Tibial nerve (tissue), 4 donors: ENCODE measurements around the gene FXYD2. TPM values are rescaled to one million over a fixed set of nuclear protein-coding genes. Genes with fewer than 3 reads are reported as not detected.
"Not testable (repeated sequence)": the region's sequence is repeated elsewhere in the genome, so short reads cannot be mapped to it uniquely, and the experiment has no call there.

Experiments used
- DNase-seq, 2 donors: peaks; one replicate each; pipeline ENCODE4 v3.0.0-alpha.2; 2019; ENCODE audit warnings: low spot score in 2 of 2
- H3K27ac ChIP-seq, 4 donors: fragments of 200-600 bp; sonication (generic) in 3 of 4; one replicate each; pipeline ENCODE4 v1.5.1; 2017 to 2019; ENCODE audit warnings: mild to moderate bottlenecking in 1 of 4
- H3K27me3 ChIP-seq, 2 donors: fragments of 200-600 bp; sonication (generic) in 1 of 2; one replicate each; pipeline versions ENCODE4 v1.5.1 to v1.6.0; 2017 to 2019
- H3K36me3 ChIP-seq, 3 donors: fragments of 200-600 bp; sonication (generic); one replicate each; pipeline ENCODE4 v1.5.1; 2018 to 2019
- H3K4me1 ChIP-seq, 4 donors: fragments of 200-600 bp; sonication (generic) in 3 of 4; one replicate each; pipeline ENCODE4 v1.5.1; 2017 to 2019
- H3K4me3 ChIP-seq, 4 donors: fragments of 200-600 bp; sonication (generic) in 3 of 4; one replicate each; pipeline ENCODE4 v1.5.1; 2017 to 2019; ENCODE audit warnings: mild to moderate bottlenecking in 1 of 4, moderate library complexity in 1 of 4
- H3K9me3 ChIP-seq, 4 donors: fragments of 200-600 bp; sonication (generic) in 3 of 4; one replicate each; pipeline ENCODE4 v1.5.1; 2017 to 2019
- CTCF ChIP-seq, 5 experiments: fragments of 200-600 bp in 3 of 5; fragments of 450-650 bp in 2 of 5; sonication (generic) in 3 of 5; IDR thresholded peaks; one replicate each; pipeline ENCODE4 v1.5.1; 2016 to 2019; ENCODE audit warnings: antibody characterized with exemption in 5 of 5, mild to moderate bottlenecking in 3 of 5, moderate library complexity in 2 of 5
- EP300 ChIP-seq, 2 donors: sonication (generic); formaldehyde crosslinking; IDR thresholded peaks; one replicate each; pipeline ENCODE4 v1.6.1; 2017; ENCODE audit warnings: antibody characterized with exemption in 2 of 2, mild to moderate bottlenecking in 1 of 2
- POLR2A ChIP-seq, 2 donors: fragments of 450-650 bp; IDR thresholded peaks; one replicate each; pipeline ENCODE4 v1.6.1; 2017; ENCODE audit warnings: antibody characterized with exemption in 2 of 2, mild to moderate bottlenecking in 2 of 2, moderate library complexity in 2 of 2
- WGBS, 2 donors: methylation state at CpG; one replicate each; pipeline ENCODE4 v1.1.5; 2018; 5-methylcytosine and 5-hydroxymethylcytosine counted together
- total RNA-seq, 4 donors: library from RNA; depleted of rRNA; stranded (reverse); fragments of >200 nt; gene quantifications; one replicate each; pipeline ENCODE4 v1.1.0, GENCODE V29; 2016

FXYD2 gene
- total RNA-seq, 4 donors from 2014 or later: 0.39 to 1.8 (median 0.96) TPM

GRCh38 chr11:117868815-117869561 lies 44.4 kb upstream of the FXYD2 start:
- no peaks in the 10 kb centered on the region for H3K36me3 ChIP-seq
- no peak for DNase-seq
- peaks cover 0 to 20% (median 3%) of the 10 kb centered on the region in 4 donors for H3K4me1 ChIP-seq

GRCh38 chr11:117868088-117868487 lies 43.5 kb upstream of the FXYD2 start:
- Histone ChIP-seq H3K27me3 (peaks cover 0 to 4% of the 10 kb centered on the region in 2 donors), H3K4me1 (peaks cover 0 to 11% (median 3%) of the 10 kb centered on the region in 4 donors), H3K27ac (peak overlapping the region in 3 of 4 donors; percentile 7 to 74 (median 66)), H3K36me3 (no peaks in the 10 kb centered on the region), H3K9me3 (no peaks in the 10 kb centered on the region), H3K4me3 (no peak overlapping the region)
- WGBS, 2 donors: 81 to 85% methylated on average over 11 of the region's 11 CpGs
- TF ChIP-seq POLR2A (IDR thresholded peaks at IDR 0.05) (no peak), EP300 (IDR thresholded peaks at IDR 0.05) (no peak), CTCF (IDR thresholded peaks at IDR 0.05) (no peak)
- DNase-seq: no peak

More at GRCh38 chr11:117868815-117869561, 44.4 kb upstream of the FXYD2 start:
- Histone ChIP-seq H3K4me3 (no peak overlapping the region), H3K27me3 (peaks cover 0 to 13% of the 10 kb centered on the region in 2 donors), H3K27ac (peak overlapping the region in 3 of 4 donors; percentile 7 to 74 (median 66)), H3K9me3 (no peaks in the 10 kb centered on the region)
- 74 to 84% methylated on average over 12 to 17 of the region's 17 CpGs for WGBS, 2 donors
- TF ChIP-seq CTCF (IDR thresholded peaks at IDR 0.05) (no peak), EP300 (IDR thresholded peaks at IDR 0.05) (no peak), POLR2A (IDR thresholded peaks at IDR 0.05) (no peak)

GRCh38 chr11:117866526-117866925 lies 42.0 kb upstream of the FXYD2 start:
- Histone ChIP-seq H3K9me3 (no peaks in the 10 kb centered on the region), H3K4me3 (no peak overlapping the region), H3K27me3 (no peaks in the 10 kb centered on the region), H3K4me1 (peaks cover 0 to 15% (median 2%) of the 10 kb centered on the region in 4 donors), H3K36me3 (no peaks in the 10 kb centered on the region), H3K27ac (peak overlapping the region in 1 of 4 donors; percentile 21)
- 65 to 80% methylated on average over 5 of the region's 5 CpGs for WGBS, 2 donors
- no peak for DNase-seq
- TF ChIP-seq EP300 (IDR thresholded peaks at IDR 0.05) (no peak), POLR2A (IDR thresholded peaks at IDR 0.05) (no peak), CTCF (IDR thresholded peaks at IDR 0.05) (no peak)

GRCh38 chr11:117865546-117865945 lies 41.0 kb upstream of the FXYD2 start:
- peaks cover 0 to 16% (median 3%) of the 10 kb centered on the region in 4 donors for H3K4me1 ChIP-seq
- H3K27me3 ChIP-seq, DNase-seq, H3K4me3 ChIP-seq, H3K9me3 ChIP-seq, H3K36me3 ChIP-seq: not testable (repeated sequence)
- H3K27ac ChIP-seq: peak overlapping the region in 1 of 4 donors; percentile 21
- 96% methylated on average over 13 of the region's 13 CpGs for WGBS, 2 donors

- no peak for TF ChIP-seq POLR2A (IDR thresholded peaks at IDR 0.05)
- no peak for TF ChIP-seq EP300 (IDR thresholded peaks at IDR 0.05)
- TF ChIP-seq CTCF (IDR thresholded peaks at IDR 0.05): no peak
- no peak for DNase-seq
- Histone ChIP-seq H3K27me3 (no peaks in the 10 kb centered on the region), H3K27ac (no peak overlapping the region), H3K4me1 (peaks cover 0 to 10% (median 3%) of the 10 kb centered on the region in 4 donors), H3K9me3 (no peaks in the 10 kb centered on the region), H3K36me3 (no peaks in the 10 kb centered on the region), H3K4me3 (no peak overlapping the region)
- WGBS, 2 donors: 83 to 91% methylated on average over 1 of the region's 1 CpG
These were observed 38.8 kb upstream of the FXYD2 start for GRCh38 chr11:117863383-117863782.
